HepG2 (cell line): ENCODE results near the gene KDM1B. TPM values are rescaled to one million over a fixed set of nuclear protein-coding genes. Genes with fewer than 3 reads are reported as not detected.
A peak's percentile ranks its signal among the peaks of the same experiment; 100 is the strongest.

Experiments used
- ARNT2 ChIP-seq: sonication (generic); formaldehyde crosslinking; IDR thresholded peaks from 2 replicates; pipeline ENCODE4 v1.8.0; 2022; ENCODE audit warnings: mild to moderate bottlenecking, low read depth, missing genetic modification reagents, moderate library complexity
- CBX1 ChIP-seq: IDR thresholded peaks from one replicate; pipeline ENCODE4 v1.6.1; 2016; ENCODE audit warnings: antibody characterized with exemption, low read depth
- GABPA ChIP-seq, 2 experiments: IDR thresholded peaks; 2 replicates each; pipeline ENCODE4 v1.6.1; 2011 to 2016; ENCODE audit warnings: low read depth in 2 of 2, low read length in 1 of 2, missing biosample characterization in 1 of 2, missing genetic modification characterization in 1 of 2
- HNRNPUL1 ChIP-seq: fragments of 200-400 bp; formaldehyde crosslinking; IDR thresholded peaks from 2 replicates; pipeline ENCODE4 v1.6.1; 2017; ENCODE audit warnings: low read depth, mild to moderate bottlenecking, low read length, moderate library complexity
- JUNB ChIP-seq: sonication (generic); formaldehyde crosslinking; IDR thresholded peaks from 2 replicates; pipeline ENCODE4 v1.8.0; 2022; ENCODE audit warnings: missing genetic modification reagents, mild to moderate bottlenecking, borderline replicate concordance
- KAT2B ChIP-seq: fragments of 150-350 bp; IDR thresholded peaks from 2 replicates; pipeline ENCODE4 v1.6.1; 2014; ENCODE audit warnings: low read depth, low read length, borderline replicate concordance
- LCORL ChIP-seq, 2 experiments: fragments of 450-650 bp in 1 of 2; sonication (generic) in 1 of 2; formaldehyde crosslinking in 1 of 2; IDR thresholded peaks; 2 replicates each; pipeline versions ENCODE4 v1.5.0 to v1.6.1; 2017 to 2020; ENCODE audit warnings: antibody characterized with exemption in 1 of 2, missing genetic modification reagents in 1 of 2
- RBFOX2 ChIP-seq: fragments of 200-400 bp; formaldehyde crosslinking; IDR thresholded peaks from 2 replicates; pipeline ENCODE4 v1.6.1; 2017; ENCODE audit warnings: low read depth, mild to moderate bottlenecking, low read length
- RELA ChIP-seq: sonication (generic); formaldehyde crosslinking; IDR thresholded peaks from 2 replicates; pipeline ENCODE4 v1.4.0; 2020; ENCODE audit warnings: missing genetic modification reagents
- RORA ChIP-seq: sonication (generic); formaldehyde crosslinking; IDR thresholded peaks from 2 replicates; pipeline ENCODE4 v1.5.0; 2020; ENCODE audit warnings: mild to moderate bottlenecking, missing genetic modification reagents, moderate library complexity
- SIX4 ChIP-seq: sonication (generic); formaldehyde crosslinking; IDR thresholded peaks from 2 replicates; pipeline ENCODE4 v1.4.0; 2020; ENCODE audit warnings: missing genetic modification reagents
- SKI ChIP-seq: fragments of 450-650 bp; IDR thresholded peaks from one replicate; pipeline ENCODE4 v1.6.1; 2018; ENCODE audit warnings: mild to moderate bottlenecking; ENCODE audit not compliant: partially characterized antibody
- SUZ12 ChIP-seq: fragments of 150-350 bp; IDR thresholded peaks from 2 replicates; pipeline ENCODE4 v1.6.1; 2014; ENCODE audit warnings: low read depth, low read length
- TGIF2 ChIP-seq: IDR thresholded peaks from 2 replicates; pipeline ENCODE4 v1.6.1; 2016; ENCODE audit warnings: control low read depth, missing compliant biosample characterization
- TRAFD1 ChIP-seq: sonication (generic); formaldehyde crosslinking; IDR thresholded peaks from 2 replicates; pipeline ENCODE4 v1.5.1; 2020; ENCODE audit warnings: missing genetic modification reagents, mild to moderate bottlenecking, borderline replicate concordance
- ZBTB21 ChIP-seq: sonication (generic); formaldehyde crosslinking; IDR thresholded peaks from 2 replicates; pipeline ENCODE4 v1.4.0; 2020; ENCODE audit warnings: missing genetic modification reagents
- ZFP90 ChIP-seq: sonication (generic); formaldehyde crosslinking; IDR thresholded peaks from 2 replicates; pipeline ENCODE4 v1.8.0; 2022; ENCODE audit warnings: missing genetic modification reagents, mild to moderate bottlenecking, inconsistent platforms, borderline replicate concordance
- ZNF34 ChIP-seq: sonication (generic); formaldehyde crosslinking; IDR thresholded peaks from 2 replicates; pipeline ENCODE4 v1.4.0; 2020; ENCODE audit warnings: mild to moderate bottlenecking, missing genetic modification reagents, borderline replicate concordance
- ZNF652 ChIP-seq: IDR thresholded peaks from 2 replicates; pipeline ENCODE4 v1.6.1; 2016; ENCODE audit warnings: low read depth, borderline replicate concordance
- ZNF724P ChIP-seq: sonication (generic); formaldehyde crosslinking; IDR thresholded peaks from 2 replicates; pipeline ENCODE4 v1.8.0; 2022; ENCODE audit warnings: missing genetic modification reagents, borderline replicate concordance
- ZNF777 ChIP-seq: sonication (generic); formaldehyde crosslinking; IDR thresholded peaks from 2 replicates; pipeline ENCODE4 v1.4.0; 2020; ENCODE audit warnings: missing genetic modification reagents
- ZNF781 ChIP-seq: sonication (generic); formaldehyde crosslinking; IDR thresholded peaks from 2 replicates; pipeline ENCODE4 v1.5.1; 2020; ENCODE audit warnings: borderline replicate concordance, mild to moderate bottlenecking, missing genetic modification reagents; ENCODE audit errors: not compliant biosample characterization
- ZNF788 ChIP-seq: sonication (generic); formaldehyde crosslinking; IDR thresholded peaks from 2 replicates; pipeline ENCODE4 v1.5.0; 2020; ENCODE audit warnings: mild to moderate bottlenecking, missing genetic modification reagents, borderline replicate concordance
- ZSCAN30 ChIP-seq: sonication (generic); formaldehyde crosslinking; IDR thresholded peaks from 2 replicates; pipeline ENCODE4 v1.5.0; 2020; ENCODE audit warnings: mild to moderate bottlenecking, missing genetic modification reagents
- polyA plus RNA-seq, 8 experiments: library from polyadenylated mRNA; depleted of rRNA in 3 of 8; stranded (reverse) in 7 of 8; unstranded in 1 of 8; fragments of >200 nt; fragmentation: Illumina TruSeq in 4 of 8; extraction: Trizol in 4 of 8; gene quantifications; 2 replicates each; pipeline versions ENCODE4 v1.2.1 to v1.2.3, GENCODE V29; 2011 to 2016; ENCODE audit warnings: low read depth in 4 of 8, missing spikeins in 1 of 8, mixed read lengths in 1 of 8; ENCODE audit not compliant: insufficient read depth in 1 of 8
- total RNA-seq, 5 experiments: library from RNA; depleted of rRNA; stranded (reverse); fragments of >200 nt; fragmentation: Illumina TruSeq; extraction: Trizol; gene quantifications; 2 replicates each; pipeline ENCODE4 v1.2.3, GENCODE V29; 2016; ENCODE audit warnings: low read depth in 1 of 5
- TF ChIP-seq, protein P1 (sequence below), 2 experiments: fragments of 450-650 bp in 1 of 2; sonication (generic) in 1 of 2; formaldehyde crosslinking; IDR thresholded peaks; 2 replicates each; pipeline versions ENCODE4 v1.5.0 to v1.8.0; 2020 to 2022; ENCODE audit warnings: mild to moderate bottlenecking in 1 of 2, missing genetic modification reagents in 1 of 2
- TF ChIP-seq, protein P2 (sequence below): sonication (generic); formaldehyde crosslinking; IDR thresholded peaks from 2 replicates; pipeline ENCODE4 v1.8.0; 2022; ENCODE audit warnings: mild to moderate bottlenecking, missing genetic modification reagents

Gene KDM1B
- total and polyA plus RNA-seq, 2 of the 13 experiments (the other 11 are each of a cell fraction or from before 2014, with no cell fraction given), result 9.8 to 13.2 TPM

DNA sequence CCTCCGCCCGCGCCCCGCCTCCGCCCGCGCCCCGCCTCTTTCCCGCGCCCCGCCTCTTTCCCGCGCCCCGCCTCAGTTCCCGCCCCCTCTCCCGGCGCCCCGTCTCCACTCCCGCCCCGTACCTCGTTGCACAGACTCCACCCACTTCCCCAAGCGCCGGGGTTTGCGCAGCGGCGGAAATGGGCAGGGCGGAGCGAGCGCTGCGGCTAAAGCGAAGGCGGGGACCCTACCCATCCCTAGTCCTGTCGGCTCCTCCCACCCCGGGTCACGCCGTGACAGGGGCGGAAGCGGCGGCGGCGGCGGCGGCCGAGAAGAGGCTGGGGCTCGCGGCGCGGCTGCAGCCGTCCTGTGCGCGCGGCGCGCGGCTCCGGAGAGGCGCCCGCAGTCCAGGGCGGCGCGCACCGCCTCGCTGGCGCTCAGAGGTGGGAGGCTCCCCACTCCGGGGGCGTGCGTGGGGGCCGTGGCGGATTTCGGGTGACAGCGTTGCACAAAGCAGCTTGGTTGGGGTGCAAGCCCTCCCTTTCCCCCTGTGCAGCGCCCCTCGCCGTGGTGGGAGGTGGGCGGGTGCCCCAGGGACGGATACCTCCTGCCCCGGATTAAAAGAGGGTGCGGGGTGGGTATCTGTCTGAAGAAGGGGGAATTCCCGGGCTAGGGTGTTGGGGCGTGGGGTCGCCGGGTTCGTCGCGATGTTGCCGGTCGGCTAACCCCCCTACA is at the start of gene KDM1B (continued):
- TF ChIP-seq, protein P1, sequence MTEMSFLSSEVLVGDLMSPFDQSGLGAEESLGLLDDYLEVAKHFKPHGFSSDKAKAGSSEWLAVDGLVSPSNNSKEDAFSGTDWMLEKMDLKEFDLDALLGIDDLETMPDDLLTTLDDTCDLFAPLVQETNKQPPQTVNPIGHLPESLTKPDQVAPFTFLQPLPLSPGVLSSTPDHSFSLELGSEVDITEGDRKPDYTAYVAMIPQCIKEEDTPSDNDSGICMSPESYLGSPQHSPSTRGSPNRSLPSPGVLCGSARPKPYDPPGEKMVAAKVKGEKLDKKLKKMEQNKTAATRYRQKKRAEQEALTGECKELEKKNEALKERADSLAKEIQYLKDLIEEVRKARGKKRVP (CRISPR knock-in tag; IDR thresholded peaks at IDR 0.05), result peak in 1 of 2 experiments; percentile 63; a peak in 1 of 4 replicates
- TF ChIP-seq RORA (CRISPR knock-in tag), result no peak
- TF ChIP-seq, protein P2, sequence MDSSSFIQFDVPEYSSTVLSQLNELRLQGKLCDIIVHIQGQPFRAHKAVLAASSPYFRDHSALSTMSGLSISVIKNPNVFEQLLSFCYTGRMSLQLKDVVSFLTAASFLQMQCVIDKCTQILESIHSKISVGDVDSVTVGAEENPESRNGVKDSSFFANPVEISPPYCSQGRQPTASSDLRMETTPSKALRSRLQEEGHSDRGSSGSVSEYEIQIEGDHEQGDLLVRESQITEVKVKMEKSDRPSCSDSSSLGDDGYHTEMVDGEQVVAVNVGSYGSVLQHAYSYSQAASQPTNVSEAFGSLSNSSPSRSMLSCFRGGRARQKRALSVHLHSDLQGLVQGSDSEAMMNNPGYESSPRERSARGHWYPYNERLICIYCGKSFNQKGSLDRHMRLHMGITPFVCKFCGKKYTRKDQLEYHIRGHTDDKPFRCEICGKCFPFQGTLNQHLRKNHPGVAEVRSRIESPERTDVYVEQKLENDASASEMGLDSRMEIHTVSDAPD, result no peak
- TF ChIP-seq SIX4, result no peak
- TF ChIP-seq ZNF788, result peak; percentile 72; the same call in 1 of the 2 replicates
- no peak for TF ChIP-seq ZFP90 (CRISPR knock-in tag)
- TF ChIP-seq RELA (CRISPR knock-in tag), result no peak
- no peak for TF ChIP-seq KAT2B
- TF ChIP-seq GABPA (IDR thresholded peaks at IDR 0.05; ENCODE audit: low read depth, low read length), result peak; percentile 49
- peak; percentile 77 for TF ChIP-seq GABPA (CRISPR knock-in tag; IDR thresholded peaks at IDR 0.05; ENCODE audit: low read depth)
- TF ChIP-seq TGIF2 (CRISPR knock-in tag), result no peak; the same call in 1 of the 2 replicates
- no peak for TF ChIP-seq ZNF724P (CRISPR knock-in tag)
- TF ChIP-seq ZNF777, result peak; percentile 72; the same call in 1 of the 2 replicates
- TF ChIP-seq ZNF652 (CRISPR knock-in tag), result no peak
- no peak for TF ChIP-seq ZSCAN30
- TF ChIP-seq JUNB (CRISPR knock-in tag), result no peak
- TF ChIP-seq LCORL (IDR thresholded peaks at IDR 0.05), result no peak
- peak; percentile 44; the same call in 1 of the 2 replicates for TF ChIP-seq LCORL (CRISPR knock-in tag; IDR thresholded peaks at IDR 0.05)
- no peak for TF ChIP-seq HNRNPUL1
- TF ChIP-seq ZBTB21, result no peak
- TF ChIP-seq ARNT2 (CRISPR knock-in tag), result 0 out of 2 replicates have a peak, but pooled peaks have one; percentile 34
- TF ChIP-seq RBFOX2, result peak; percentile 85
- TF ChIP-seq SKI, result peak; percentile 67
- TF ChIP-seq ZNF34, result no peak
- no peak for TF ChIP-seq SUZ12
- no peak for TF ChIP-seq CBX1
- no peak for TF ChIP-seq TRAFD1
- TF ChIP-seq ZNF781 (CRISPR knock-in tag), result peak; percentile 8
